Sigmoid colon (tissue), 4 donors: Measurements from ENCODE around the gene CTNNA1.

Source experiments
- CTCF ChIP-seq, 4 experiments: fragments of 450-650 bp in 3 of 4; fragments of 200-600 bp in 1 of 4; IDR thresholded peaks; one replicate each; pipeline ENCODE4 v1.5.1; 2016 to 2019; ENCODE audit warnings: antibody characterized with exemption in 4 of 4, mild to moderate bottlenecking in 3 of 4, moderate library complexity in 2 of 4
- EP300 ChIP-seq, 4 donors: sonication (generic); formaldehyde crosslinking; IDR thresholded peaks; one replicate each; pipeline ENCODE4 v1.6.1; 2017; ENCODE audit warnings: antibody characterized with exemption in 4 of 4
- POLR2AphosphoS5 ChIP-seq, 4 donors: sonication (generic); formaldehyde crosslinking; IDR thresholded peaks; one replicate each; pipeline ENCODE4 v1.6.1; 2017; ENCODE audit warnings: antibody characterized with exemption in 4 of 4

- TF ChIP-seq EP300 (IDR thresholded peaks at IDR 0.05) (no peak), CTCF (IDR thresholded peaks at IDR 0.05) (no peak), POLR2AphosphoS5 (IDR thresholded peaks at IDR 0.05) (no peak)
These were observed 99.9 kb downstream of the CTNNA1 start for GRCh38 chr5:138853132-138853531.
